HG02588 (cell line): ENCODE results near the gene GABBR1.

Experiments used
- ATAC-seq: cut with Tn5 transposase; IDR thresholded peaks from one replicate; pipeline ENCODE4 v1.9.1; 2021; ENCODE audit warnings: mild to moderate bottlenecking, moderate library complexity; ENCODE audit not compliant: unreplicated experiment

The GABBR1 gene

DNA sequence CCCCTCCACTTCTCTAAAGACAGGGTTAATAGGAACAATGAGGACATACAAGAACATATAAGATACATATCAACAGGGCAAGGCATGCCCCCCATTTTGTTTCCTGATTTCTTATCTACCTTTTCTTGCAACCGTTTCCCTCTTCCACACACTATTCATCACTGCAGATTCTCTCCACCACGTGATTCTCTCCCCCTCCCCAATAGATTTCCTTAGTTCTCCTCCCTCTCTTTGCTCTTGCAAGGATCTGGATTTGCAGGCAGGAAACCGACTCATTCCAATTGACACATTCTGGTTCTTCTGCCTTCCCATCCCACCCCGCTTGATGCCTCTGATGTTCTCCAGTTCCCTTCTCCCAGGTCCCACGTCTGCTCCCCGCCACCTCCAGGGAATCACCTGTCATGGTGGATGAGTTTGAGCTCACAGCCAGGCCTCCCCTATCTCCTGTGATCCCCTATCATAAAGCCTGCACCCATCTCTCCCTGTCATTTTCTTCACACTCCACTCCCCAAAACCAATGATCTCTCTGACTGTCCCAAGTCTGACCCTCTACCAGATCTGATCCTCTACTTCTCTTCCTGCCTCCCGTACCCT lies 7.5 kb downstream of the GABBR1 start:
- ATAC-seq: no peak

DNA sequence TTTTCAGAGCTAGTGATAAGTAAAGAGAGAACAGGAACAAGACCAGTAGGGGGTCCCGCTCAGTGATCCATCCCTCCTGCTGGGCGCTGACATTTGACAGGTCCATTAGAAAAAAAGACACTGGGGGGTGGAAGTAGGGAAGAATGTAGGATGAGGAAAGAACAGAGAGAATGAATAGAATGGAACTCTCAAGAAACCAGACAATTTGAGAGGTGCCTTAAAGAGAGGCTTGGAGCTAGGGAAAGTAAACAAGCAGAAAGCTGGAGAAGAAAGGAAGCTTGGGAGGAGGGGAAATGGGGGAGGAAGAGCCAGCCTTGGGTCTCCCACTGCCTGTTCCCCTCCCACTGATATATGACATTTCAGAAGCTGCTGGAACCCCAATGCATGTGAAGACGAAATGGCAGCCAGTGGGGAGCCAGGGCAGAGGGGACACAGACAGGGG lies 8.4 kb downstream of the GABBR1 start:
- ATAC-seq: no peak

DNA sequence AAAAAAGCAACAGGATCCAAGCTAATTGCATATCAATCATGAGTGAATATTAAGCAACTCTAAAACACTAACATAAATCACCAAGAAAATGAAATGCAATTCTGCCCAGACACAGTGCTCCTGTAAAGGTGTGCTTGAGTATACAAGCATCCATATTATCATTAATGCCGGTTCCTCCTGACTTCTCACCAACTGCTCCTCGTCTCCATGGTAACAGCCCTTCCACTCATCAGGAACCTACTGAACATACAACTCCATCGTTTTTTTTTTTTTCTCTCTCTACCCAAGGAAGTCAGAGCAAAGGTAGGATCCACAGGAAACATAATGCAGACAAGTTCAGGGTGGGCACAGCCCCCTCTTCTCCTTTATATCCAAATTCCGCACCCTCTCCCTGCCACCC lies 12.4 kb downstream of the GABBR1 start:
- ATAC-seq: no peak

- ATAC-seq: no peak
Observed at GRCh38 chr6:29619578-29620160, 13.3 kb downstream of the GABBR1 start.

DNA sequence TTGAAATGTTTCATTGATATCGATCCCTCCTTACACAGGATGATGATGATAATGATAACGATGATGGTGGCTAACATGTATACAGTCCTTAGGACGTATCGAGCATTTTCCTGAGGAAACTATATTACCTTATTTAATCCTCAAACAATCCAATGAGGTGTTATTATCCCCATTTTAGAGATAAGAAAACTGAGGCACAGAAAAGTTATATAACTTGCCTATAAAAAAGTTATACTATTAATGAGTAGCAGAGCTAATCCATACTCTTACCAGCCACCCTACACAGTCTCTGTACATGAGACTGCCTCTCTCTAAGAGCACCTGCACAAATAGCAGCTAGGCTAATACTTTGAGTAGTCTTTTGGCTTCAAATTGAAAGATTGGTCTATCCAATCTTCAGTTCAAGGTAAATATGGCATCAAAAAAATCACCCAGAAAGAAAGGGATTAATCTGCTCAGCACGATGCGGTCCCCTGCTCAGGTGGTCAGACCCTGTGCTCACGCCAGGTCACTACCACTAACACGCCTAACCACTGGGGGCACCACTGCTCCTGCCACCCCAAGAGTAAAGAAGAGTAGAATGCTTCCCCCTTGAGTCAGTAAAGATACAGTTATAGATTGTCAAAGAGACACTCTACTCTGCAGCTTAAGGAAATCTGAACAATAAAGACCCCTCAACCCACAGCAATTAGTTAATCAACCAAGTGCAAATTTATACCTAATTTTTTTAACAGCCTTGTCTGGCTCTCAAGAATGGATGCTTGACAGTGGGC lies 15.0 kb downstream of the GABBR1 start:
- no peak for ATAC-seq

GRCh38 chr6:29611426-29611825 lies 21.6 kb downstream of the GABBR1 start:
- no peak for ATAC-seq

DNA sequence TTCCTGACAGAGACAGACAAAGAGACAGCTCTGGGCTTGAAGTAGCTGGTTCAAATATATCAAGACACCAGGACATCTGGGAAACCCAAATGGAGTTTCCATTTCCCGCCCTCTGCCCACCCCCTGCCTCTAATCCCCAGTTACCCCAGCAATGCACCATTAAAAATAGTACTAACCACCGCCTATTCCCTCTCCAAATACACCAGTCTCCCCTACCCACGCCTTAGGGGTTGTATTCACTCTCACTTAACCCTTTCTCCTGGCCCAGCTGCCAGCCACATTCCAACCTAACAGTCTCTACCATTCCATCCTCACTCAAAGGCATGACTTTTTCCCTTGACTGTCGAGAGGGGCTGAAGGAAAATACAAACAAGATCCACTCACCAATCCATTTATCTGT lies 22.4 kb downstream of the GABBR1 start:
- ATAC-seq: no peak

DNA sequence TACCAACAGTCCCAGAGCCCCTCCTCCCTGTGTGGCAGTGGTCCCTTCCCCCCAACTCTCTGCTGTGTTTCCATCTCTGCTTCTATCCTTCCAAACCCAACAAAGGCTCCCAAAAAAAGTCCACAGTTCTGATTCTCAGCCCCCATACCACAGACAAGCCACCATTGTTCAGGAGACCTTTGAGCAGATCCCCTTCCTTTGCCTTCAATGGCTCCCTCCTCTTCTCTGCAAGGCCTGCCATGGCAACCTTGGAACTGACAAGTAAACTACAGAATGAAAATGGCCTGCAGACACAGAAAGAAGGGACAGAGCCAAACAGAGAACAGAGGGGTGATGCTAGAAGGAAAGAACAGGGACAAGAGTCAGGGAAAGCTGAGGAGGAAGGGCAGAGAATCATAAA lies 24.9 kb downstream of the GABBR1 start:
- ATAC-seq: no peak

DNA sequence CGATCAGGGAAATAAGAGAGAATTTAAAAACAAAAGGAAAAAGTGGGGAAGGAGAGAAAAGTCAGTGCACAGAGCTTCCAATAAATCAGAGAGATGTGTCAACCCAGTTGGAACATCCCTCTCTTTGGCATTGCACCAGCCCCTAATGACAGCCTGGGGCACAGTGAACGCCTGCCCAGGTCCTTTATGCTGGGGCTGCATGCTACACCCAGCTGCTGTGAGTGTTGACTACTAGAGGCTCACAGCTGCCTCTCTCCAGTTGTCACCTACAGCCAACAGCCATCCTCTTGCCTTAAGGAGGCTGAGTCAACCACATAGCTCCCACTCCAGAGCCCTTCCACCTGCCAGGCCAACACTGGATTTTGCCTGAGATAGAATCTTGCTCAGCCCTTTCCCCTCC lies 29.1 kb downstream of the GABBR1 start:
- ATAC-seq: no peak

- no peak for ATAC-seq
Observed at GRCh38 chr6:29603456-29603855, 29.5 kb downstream of the GABBR1 start.

GRCh38 chr6:29602564-29603361 lies 30.2 kb downstream of the GABBR1 start:
- ATAC-seq: no peak

DNA sequence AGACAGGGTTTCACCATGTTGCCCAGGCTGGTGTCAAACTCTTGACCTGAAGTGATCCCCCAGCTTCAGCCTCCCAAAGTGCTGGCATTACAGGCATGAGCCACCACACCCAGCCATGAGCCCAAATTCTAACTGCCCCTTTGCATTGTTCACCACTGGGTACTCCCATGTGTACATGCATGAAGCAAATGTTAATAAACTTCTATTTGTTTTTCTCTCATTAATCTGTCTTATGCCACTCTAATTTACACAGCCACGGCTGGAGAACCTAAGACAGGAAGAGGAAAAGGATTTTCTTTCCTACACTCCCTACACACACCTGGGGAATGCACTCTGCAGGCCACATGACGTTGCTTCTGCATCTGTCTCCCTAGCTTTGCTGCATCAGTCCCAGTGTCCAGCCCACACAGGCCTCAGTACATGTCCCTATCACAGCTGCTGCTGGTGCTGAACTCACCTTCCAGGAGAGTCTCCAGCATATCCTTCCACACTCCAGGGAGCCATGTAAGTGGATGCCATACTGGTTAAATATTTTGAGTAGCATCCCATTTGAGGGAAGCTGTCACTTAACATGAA lies 34.7 kb downstream of the GABBR1 start:
- no peak for ATAC-seq

DNA sequence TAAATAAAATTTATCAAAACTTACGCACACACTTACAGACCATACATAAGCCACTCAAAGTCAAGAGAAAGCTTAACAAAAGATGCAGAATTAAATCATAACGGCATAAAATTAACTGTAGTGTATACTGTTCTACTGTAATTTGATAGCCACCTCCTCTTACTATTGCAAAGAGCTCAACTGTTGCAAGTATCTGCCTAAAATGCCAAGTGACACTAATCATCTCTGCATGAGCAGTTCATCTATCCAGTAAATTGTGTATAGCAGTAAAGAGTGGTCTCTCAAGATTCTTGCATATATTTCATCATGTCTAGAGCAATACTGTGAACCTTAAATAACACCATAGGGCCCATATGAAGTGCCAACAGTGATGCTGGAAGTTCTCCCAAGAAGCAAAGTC lies 35.8 kb downstream of the GABBR1 start:
- no peak for ATAC-seq

- ATAC-seq: no peak
Observed at GRCh38 chr6:29596381-29596900, 36.5 kb downstream of the GABBR1 start.

DNA sequence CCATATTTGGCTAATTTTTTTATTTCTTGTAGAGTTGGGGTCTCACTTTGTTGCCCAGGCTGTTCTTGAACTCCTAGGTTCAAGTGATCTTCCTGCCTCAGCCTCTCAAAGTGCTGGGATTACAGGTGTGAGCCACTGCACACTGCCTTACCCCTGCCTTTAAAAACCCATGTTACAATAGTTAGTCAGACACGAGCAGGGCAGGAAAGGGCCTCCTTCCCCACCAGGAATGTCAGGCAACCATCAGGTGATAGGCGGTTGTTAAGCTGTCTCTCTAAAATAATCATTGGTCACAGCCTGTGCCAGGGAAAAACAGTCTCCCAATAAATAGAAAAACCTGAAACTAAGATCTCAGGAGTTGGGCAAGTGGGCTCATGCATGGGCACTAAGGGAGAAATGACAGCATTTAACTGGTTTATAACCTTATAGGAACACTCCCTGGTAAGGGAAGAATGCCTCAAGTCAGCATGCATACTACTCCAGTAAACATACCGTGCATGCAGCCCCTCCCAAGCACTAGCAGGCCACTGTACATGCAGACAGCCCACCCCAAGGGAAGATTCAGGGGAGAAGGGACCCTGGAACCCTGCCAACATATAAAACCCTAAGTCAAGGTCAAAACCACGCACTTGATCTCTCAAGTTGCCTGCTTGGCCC lies 39.7 kb downstream of the GABBR1 start:
- ATAC-seq: no peak

DNA sequence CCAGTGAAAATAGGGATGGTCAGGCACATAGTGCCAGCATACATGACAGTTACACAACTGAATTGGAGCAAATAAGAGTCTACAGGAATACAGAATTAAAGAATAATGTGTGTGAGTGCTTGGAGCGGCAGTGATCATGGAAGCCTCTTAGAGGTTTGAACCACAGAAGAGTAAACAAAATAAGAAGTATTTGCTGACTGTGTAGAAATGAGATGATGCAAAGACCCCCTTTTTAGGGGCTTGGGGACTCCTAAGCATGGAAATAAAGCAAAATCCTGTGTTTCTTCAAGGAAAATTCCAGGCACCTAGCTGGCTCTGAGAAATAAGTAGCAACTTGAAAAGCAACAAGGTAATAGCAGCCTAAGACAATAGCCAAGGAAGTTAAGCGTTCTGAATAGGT lies 41.3 kb downstream of the GABBR1 start:
- ATAC-seq: no peak

- no peak for ATAC-seq
Observed at GRCh38 chr6:29590218-29590808, 42.7 kb downstream of the GABBR1 start.

- no peak for ATAC-seq
Observed at GRCh38 chr6:29589423-29590048, 43.4 kb downstream of the GABBR1 start.

- no peak for ATAC-seq
Observed at GRCh38 chr6:29584821-29585220, 48.2 kb downstream of the GABBR1 start, which contains the start of gene OR2H2. Gene OR2H2 (plus strand): TSS chr6:29585121. CDS start chr6:29587945, 2,824 bp downstream.
